OCI-LY1 (cell line): Measurements from ENCODE around the gene FBN1.

Experiments
- CTCF ChIP-seq: fragments of 200-600 bp; sonication (generic), shearing (Covaris generic); IDR thresholded peaks from 2 replicates; pipeline ENCODE4 v1.5.1; 2017; ENCODE audit warnings: mild to moderate bottlenecking, antibody characterized with exemption, low read length, moderate library complexity, mixed read lengths
- EZH2 ChIP-seq: fragments of 200-600 bp; sonication (generic), shearing (Covaris generic); IDR thresholded peaks from 2 replicates; pipeline ENCODE4 v1.8.0; 2017; ENCODE audit warnings: borderline replicate concordance, mixed run types, mild to moderate bottlenecking, antibody characterized with exemption, low read length, moderate library complexity, mixed read lengths

GRCh38 chr15:48481802-48482201 is 163.7 kb downstream of the FBN1 start:
- TF ChIP-seq CTCF: no peak
- no peak for TF ChIP-seq EZH2
